LNCAP (cell line): ENCODE results near the gene RPS15.

Source experiments
- CTCF ChIP-seq: fragments of 450-650 bp; IDR thresholded peaks from 2 replicates; pipeline ENCODE4 v1.5.1; 2017; ENCODE audit warnings: mild to moderate bottlenecking

Gene RPS15

DNA sequence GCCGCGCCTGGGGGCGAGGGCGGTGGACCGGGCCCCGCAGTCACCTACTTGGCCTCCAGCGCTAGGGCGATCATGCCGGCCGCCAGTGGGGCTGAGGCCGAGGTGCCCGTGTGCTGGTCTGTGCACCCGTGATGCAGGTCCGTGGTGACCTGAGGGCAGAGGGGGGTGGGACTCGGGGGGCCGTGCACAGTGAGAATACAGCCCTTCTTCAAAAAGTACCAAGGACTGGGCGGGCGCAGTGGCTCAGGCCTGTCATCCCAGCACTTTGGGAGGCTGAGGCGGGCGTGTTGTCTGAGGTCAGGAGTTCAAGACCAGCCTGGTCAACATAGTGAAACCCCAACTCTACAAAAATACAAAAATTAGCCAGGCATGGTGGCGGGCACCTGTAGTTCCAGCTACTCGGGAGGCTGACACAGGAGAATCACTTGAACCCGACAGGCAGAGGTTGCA is 45.8 kb downstream of the RPS15 start:
- no peak for TF ChIP-seq CTCF

DNA sequence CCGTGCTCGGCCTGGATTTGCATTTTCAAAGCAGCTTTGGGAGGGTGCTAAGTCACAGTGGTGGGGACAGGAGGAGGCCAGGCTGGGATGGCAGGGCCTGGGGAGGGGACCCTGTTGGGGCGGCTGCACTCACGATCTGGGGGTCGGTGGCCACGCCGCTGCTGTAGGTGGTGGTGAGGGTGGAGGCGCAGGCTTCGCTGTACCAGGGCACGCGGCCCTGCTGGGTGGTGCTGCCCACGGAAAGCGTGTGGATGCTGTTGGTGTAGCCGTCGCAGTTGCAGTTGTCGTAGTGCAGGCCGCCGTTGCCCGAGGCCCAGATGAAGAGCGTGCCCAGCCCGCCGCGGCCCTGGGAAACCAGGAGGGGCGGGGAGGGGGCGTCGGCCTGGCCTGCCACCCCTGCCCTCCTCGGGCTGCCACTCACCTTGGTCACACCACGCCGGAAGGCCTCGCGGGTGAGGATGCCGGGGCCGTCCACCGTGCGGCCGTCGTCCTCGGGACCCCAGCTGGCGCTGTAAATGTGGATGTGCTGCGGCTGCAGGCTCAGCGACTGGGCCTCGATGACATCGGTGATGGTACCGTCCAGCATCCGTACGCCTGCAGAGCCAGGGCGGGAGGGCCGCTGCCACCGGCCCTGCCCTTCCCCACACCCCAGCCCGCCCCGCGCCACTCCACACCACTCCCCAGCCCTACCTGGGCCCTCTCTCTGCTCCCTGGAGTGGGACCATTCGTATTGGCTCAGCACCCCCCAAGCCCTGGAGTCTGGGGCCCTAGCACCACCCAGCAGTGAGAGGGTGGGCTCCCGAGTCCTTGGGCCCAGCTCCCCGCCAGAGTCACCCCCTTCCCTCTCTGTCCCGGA is 48.8 kb downstream of the RPS15 start:
- TF ChIP-seq CTCF, result no peak

DNA sequence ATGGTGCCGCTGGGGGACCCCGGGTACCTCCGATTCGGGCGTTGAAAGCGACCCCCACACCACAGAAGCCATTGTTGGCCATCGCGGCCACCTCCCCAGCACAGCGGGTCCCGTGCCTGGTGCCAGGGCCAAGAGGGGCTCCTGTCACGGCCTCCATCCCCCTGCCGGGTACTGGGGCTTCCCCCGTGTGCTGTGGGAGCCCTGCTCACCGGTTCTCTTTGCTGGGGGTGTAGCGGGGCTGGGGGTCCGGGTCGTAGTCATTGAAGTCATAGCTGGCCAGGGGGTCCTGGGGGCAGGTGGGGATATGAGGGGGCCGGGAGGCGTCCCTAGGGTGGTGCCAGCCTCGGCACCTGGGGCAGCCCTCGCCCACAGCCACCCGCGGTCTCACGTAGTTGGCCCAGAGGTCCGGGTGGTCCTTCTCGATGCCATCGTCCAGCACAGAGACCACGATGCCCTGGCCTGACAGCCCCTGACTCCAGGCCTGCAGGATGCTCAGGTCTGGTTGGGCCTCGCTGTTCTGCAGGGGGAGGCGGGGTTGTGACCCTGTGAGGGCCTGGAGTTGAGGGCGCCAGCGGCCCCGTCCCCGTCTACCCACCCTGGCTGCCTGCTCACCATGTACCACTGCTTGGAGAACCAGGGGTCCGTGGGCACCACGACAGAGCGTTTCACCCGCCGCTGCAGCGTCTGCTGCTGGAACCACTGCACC is 49.5 kb downstream of the RPS15 start:
- TF ChIP-seq CTCF, result no peak

- TF ChIP-seq CTCF, result no peak
Measured at GRCh38 chr19:1488282-1488601, 50.0 kb downstream of the RPS15 start.

DNA sequence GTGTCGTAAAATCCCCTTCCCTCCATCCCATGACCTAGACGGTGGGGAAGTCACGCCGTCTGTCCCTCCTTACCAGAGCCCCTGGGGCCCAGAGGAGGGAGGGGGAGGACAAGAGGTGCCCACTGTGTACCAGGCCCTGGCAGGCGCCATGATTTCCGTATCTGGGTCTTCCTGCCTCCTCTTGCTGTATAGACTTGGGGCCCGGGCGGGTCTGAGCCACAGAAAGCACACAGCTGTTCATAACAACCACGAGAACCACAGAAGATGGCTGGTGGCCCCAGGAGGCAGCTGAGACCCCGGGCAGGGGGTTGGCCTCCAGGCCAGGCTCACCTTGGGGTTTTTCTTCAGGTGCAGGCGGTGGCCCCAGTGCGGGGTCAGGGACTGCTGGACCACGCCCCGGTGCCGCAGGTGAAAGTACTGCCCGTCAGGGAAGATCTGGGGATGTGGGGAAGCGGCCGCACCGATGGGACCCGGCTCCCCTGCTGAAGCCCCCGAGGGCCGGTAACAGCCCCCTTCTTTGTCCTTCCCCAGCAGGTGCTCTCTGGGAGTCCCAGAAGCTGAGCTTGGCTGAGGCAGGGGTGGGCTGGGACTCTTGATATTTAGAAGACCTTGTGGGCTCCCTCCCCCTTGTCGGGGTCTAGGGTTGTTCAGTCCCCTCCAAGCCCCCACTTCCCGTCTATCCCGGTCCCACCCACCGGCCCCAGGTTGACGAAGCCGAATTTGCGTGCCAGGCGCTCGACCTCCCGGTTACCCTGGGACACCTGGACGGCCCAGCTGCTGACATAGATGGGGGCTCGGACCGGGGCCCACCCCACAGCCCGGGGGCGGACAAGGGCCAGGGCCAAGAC is 51.5 kb downstream of the RPS15 start:
- no peak for TF ChIP-seq CTCF
